NCI-H1092 (cell line): ENCODE measurements around the gene CADM2.
A peak's percentile ranks its signal among the peaks of the same experiment; 100 is the strongest.
"Not testable (repeated sequence)": the region's sequence is repeated elsewhere in the genome, so short reads cannot be mapped to it uniquely, and the experiment has no call there.

Source experiments
- DNase-seq: peaks from one replicate; lab custom pipeline; 2025; lab: John Stamatoyannopoulos, UW

CADM2 gene

GRCh38 chr3:84958495-84959469 lies at the start of gene CADM2:
Gene CADM2 (plus strand): TSS chr3:84958989.
- DNase-seq: peak; percentile 92

GRCh38 chr3:84918592-84918991 lies 40.2 kb upstream of the CADM2 start:
- DNase-seq: not testable (repeated sequence)

- no peak for DNase-seq
These were observed 36.1 kb upstream of the CADM2 start for GRCh38 chr3:84922682-84923081.

GRCh38 chr3:84925571-84925970 lies 33.2 kb upstream of the CADM2 start:
- DNase-seq: no peak

GRCh38 chr3:84943379-84943778 lies 15.4 kb upstream of the CADM2 start:
- DNase-seq: no peak

- no peak for DNase-seq
These were observed 12.5 kb upstream of the CADM2 start for GRCh38 chr3:84946240-84946639.

- DNase-seq: peak; percentile 28
These were observed 882 bp downstream of the CADM2 start for GRCh38 chr3:84959470-84960271.

GRCh38 chr3:84960581-84960980 lies 1.8 kb downstream of the CADM2 start:
- DNase-seq: no peak

- no peak for DNase-seq
These were observed 2.2 kb downstream of the CADM2 start for GRCh38 chr3:84961011-84961410.

GRCh38 chr3:84961521-84962255 lies 2.9 kb downstream of the CADM2 start:
- DNase-seq: no peak

GRCh38 chr3:84962415-84962814 lies 3.6 kb downstream of the CADM2 start:
- DNase-seq: no peak

- DNase-seq: no peak
These were observed 4.3 kb downstream of the CADM2 start for GRCh38 chr3:84963137-84963536.

GRCh38 chr3:84965141-84965540 lies 6.4 kb downstream of the CADM2 start:
- peak; percentile 30 for DNase-seq

- DNase-seq: no peak
These were observed 9.2 kb downstream of the CADM2 start for GRCh38 chr3:84967767-84968581.

GRCh38 chr3:84968701-84969235 lies 10.0 kb downstream of the CADM2 start:
- no peak for DNase-seq

- no peak for DNase-seq
These were observed 15.6 kb downstream of the CADM2 start for GRCh38 chr3:84974347-84974746.

- no peak for DNase-seq
These were observed 18.2 kb downstream of the CADM2 start for GRCh38 chr3:84977021-84977420.

GRCh38 chr3:84978843-84979242 lies 20.1 kb downstream of the CADM2 start:
- DNase-seq: no peak

GRCh38 chr3:84980011-84980410 lies 21.2 kb downstream of the CADM2 start:
- DNase-seq: peak; percentile 59

GRCh38 chr3:84980456-84980855 lies 21.7 kb downstream of the CADM2 start:
- no peak for DNase-seq

- DNase-seq: no peak
These were observed 24.7 kb downstream of the CADM2 start for GRCh38 chr3:84983490-84983889.
